HG03342 (cell line): ENCODE results near the gene RFPL2.

Experiments
- ATAC-seq: cut with Tn5 transposase; IDR thresholded peaks from one replicate; pipeline ENCODE4 v1.9.1; 2021; ENCODE audit warnings: mild to moderate bottlenecking, moderate library complexity; ENCODE audit not compliant: unreplicated experiment

Gene RFPL2

DNA sequence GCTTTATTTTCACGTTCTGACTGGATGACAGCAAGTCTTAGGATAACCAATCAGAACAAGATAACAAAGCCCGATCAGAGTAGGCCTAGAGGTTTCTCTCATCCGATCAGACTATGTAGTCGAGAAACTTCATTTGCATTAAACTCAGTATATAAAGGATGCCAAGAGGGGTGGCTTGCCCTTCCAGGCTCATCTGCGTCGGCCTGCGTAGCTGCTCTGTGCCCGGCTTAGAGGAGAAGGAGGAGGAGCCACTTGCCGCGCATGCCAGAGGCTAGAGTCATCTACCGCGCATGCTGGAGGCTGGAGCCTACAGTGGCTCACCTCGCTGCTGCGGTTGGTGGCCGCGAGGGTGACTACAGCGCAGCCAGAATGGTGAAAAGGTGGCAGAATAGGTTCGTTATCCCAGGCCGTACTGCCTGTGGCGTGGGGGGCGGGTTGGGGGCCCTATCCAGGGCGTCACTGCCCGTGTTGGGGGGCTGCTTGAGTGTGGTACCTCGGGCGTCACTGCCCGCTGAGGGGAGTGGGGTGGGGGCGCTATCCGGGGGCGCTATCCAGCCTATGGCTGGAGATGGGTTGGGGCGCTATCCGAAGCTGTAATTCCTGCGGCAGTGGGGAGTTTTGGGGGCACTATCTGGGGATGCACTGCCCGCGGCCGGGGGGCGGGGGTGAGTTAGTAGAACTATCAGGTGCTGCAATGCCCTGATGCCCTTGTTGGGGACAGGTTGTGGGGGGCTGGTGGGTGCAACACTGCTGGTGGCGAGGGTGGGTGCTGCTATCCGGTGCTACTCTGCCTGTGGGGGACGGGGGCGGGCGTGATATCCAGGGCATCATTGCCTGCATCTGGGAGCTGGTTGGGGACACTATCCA, at the start of gene RFPL2:
RFPL2 (minus strand) TSS at position 218 of the 867 bp plus-strand sequence. CDS start 2,622 bp downstream, outside the sequence.
- no peak for ATAC-seq

- no peak for ATAC-seq
These were observed 44.4 kb upstream of the RFPL2 start for GRCh38 chr22:32249231-32249630.

DNA sequence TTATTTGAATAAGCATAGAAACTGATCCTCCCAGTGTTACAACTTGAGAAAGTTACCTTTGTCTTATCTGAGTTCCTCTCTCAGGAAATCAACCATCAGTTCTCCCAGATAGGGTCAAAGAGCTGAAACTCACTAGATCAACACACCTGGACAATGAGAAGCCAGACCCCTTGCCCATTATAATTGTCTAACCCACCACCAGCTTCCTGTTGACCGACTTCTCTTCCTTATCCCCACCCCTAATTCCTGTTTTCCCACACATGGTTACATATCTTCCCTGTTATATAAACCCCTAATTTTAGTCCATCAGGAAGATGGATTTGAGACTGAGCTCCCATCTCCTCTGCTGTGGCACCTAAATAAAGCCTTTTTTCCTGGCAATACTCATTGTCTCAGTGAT, 43.4 kb upstream of the RFPL2 start:
- ATAC-seq = no peak

DNA sequence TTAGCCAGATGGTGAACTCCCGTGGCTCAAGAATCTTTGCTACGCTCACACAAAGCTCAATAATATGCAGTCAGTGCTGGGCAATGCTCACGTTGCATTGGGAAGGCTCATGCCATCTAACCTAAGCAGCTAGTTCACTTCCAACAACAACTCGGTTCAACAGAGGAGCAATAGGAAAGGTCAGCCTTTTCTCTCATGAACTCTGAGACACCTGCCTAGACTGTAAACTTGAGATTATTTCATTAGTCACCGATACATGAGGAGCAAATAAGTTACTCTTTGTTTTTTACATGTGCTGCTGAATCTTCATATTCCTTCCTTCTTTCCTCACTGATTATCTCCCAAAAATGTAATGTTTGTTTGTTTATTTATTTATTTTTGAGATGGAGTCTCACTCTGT, 41.3 kb upstream of the RFPL2 start:
- ATAC-seq = no peak

DNA sequence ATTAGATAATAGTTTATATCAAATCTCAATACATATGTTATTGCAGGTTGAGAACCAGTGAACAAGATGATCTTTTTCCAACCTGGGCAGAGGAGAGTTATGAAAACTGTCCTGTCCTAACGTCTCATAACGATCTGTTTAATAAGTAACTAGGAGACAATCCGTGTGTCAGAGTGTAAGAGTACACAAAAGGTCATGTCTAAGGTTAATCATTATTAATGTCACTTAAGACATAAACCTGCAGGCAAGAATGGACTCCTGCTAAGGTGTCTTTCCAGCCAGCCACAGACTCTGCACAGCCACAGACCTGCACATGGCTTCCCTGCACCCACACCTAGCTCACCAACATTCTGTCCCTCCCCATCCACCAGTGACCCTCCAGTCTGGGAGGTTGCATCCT, 40.2 kb upstream of the RFPL2 start:
- ATAC-seq = no peak

DNA sequence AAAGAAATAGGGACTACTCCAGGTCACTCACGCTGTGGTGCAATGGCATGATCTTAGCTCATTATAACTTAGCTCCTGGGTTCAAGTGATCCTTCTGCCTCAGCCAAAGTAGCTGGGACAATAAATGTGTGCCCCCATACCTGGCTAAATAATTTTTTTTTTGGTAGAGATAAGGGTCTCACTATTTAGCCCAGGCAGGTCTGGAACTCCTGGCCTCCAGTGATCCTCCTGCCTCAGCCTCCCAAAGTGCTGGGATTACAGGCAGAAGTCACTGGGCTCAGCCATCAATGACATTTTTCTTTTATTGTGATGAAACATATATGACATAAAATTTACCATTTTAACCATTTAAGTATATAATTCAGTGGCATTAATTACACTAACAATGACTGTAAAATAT, 39.7 kb upstream of the RFPL2 start:
- ATAC-seq = no peak

- ATAC-seq = no peak
These were observed 35.6 kb upstream of the RFPL2 start for GRCh38 chr22:32240461-32240860.

DNA sequence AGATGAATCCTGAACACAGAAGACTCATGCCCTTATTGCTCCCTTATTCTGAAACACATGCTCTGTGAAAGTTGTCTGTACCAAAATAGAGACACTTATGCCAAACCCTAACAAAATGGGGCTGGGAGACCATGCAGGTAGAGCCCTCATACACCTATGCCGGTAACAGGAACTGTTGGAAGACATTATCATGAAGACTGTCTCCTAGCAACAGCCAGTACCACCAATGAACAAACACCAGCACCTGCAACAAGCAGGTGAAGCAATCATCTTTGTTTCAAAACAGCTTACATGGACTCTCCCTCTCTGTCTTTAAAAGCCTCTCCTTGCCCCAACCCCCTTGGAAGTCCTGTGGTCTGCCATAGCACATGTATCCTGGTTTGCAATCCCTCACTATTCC, 33.0 kb upstream of the RFPL2 start:
- ATAC-seq = no peak

DNA sequence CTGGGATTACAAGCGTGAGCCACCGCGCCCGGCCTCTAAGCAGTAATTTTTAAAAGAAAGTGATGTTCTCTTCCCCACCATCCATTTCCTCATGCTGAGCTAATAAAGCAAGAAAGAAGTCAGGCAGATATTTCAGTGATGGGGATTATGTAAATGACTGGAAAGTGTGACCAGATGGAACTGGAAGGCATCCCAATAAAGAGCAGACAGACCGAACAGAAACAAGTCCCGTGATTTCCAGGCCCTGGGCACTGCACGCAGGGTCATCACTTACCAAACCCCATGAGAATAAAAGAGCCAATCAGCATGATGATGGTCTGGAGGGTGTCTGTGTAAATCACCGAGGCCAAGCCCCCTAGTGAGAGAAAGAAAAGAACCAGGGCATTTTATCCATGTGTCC, 32.1 kb upstream of the RFPL2 start:
- ATAC-seq = no peak

DNA sequence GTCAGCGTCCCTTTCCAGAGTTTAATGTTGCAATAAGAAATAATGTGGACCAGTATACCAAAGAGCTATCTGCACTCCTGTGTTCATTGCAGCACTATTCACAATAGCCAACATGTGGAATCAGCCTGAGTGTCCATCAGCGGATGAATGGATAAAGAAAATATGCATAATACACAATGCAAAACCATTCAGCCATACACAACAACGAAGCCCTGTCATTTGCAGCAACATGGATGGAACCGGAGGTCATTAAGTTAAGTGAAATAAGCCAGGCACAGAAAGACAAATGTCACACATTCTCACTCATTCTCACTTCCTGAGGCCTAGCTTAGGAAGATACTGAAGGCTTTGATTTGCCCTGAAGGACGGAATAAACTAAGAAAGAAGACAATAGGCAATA, 28.2 kb upstream of the RFPL2 start:
- ATAC-seq = no peak

DNA sequence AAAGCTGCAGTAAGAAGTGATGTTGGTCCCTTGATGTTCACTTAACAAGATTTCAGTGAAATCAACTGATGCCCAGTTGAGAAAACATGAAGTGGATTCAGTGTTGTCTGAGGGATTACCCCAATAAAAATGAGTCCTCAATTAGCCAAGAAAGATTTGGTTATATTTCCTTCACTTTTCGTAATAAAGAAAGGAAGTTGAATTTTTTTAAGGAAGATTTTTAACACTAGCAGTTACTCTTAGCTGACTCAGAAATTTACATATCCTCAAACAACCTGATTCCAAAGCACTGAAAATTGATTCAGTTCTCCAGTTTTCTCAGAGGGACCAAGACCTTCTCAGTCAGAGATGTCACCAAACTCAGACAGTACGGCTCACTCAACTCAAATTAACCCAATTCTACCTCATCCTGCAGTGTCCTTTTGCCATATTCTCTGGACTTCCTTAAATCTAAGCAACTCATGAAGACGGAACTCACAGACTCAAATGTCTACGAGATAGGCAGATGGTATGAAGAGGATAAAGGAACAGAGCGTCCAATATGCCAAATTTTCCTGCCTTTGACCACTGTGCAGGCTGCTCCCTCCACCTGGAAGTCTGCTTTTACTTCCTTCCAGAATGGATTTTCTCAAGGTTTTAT, 27.4 kb upstream of the RFPL2 start:
- ATAC-seq = no peak

DNA sequence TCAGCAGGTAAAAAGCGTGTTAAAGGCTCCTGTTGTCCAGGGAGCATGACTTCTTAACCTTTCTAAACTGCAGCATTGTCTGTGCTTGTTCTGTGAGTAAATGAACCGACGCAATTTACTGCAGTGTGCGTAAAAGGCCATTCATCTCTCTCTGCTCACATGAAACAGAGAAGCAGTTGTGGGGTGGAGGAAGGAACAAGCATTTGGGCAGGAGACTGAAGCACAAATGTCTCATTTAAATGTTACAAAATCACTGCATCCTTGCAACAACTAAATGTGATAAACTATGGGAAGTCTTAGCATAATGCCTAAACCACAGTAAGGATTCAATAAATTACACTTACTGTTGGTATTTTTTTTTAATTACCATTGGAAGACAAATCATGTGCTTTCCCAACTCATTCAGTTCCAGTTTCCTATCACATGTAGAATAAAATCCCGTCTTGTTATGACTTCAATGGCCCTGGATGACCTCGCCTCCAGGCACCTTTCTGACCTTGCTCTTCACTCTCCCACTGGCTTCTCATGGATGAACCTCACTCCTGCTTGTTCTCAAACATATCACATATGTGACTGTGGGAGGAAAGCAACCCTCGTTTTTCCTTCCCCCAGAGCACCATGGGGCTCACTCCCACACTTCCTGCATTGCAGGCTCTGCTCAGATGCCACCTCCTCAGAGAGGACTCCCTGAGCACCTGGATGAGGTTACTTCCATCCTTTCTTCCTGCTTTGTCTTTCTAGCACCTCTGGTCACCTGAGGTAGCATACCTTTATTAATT, 21.6 kb upstream of the RFPL2 start:
- no peak for ATAC-seq

DNA sequence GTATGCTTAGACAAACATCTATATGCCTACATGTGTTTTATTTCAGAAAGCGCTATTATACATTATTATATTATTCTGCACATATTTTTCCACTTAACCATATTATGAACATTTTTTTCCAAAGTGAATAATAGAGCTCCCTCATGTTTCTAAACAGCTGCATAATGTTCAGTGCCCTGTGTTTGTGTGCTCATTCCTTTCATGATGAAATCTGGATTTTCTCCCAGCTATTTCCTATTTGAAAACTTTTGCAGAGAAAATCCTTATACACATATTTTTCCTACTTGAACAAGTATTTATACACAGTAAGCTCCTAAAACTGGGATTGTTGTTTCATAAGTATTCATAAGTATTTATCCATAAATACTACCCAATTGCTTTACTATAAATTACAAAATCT, 18.1 kb upstream of the RFPL2 start:
- no peak for ATAC-seq

DNA sequence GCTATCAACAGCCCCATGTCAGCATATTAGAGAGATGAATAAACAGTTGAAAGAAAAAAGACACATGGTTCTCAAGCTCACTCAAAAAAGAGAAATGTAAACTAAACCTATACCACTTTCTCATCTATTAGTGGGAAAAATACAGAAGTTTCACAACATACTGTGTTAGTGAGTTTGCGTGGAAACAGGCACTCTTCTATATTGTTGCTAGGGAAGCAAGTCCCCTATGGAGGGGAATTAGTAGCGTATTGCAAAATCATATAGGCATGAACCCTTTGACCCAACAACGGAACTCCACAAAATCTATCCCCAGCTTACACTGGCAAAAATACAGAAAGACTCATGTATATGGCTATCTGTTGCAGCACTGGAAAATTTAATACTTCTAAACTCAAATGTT, 14.2 kb upstream of the RFPL2 start:
- ATAC-seq = no peak

DNA sequence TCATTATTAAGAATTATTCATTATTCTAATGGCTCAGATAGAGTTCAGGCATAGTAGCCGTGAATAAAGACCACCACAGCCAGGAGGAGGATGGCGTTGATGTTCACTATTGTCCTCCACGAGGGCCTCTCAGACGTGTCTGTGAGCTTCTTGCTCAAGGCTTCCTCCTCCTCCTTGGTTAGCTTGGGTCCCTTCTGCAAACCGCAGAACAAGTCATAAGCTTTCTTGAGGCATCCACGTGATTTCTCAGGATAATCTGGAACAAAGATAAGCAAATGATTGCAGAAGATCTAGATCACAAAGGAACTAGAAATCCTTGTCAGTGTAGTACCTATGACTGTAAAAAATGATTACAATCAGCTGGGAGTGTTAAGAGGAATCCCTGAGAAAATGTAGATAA, 13.6 kb upstream of the RFPL2 start:
- ATAC-seq = no peak

DNA sequence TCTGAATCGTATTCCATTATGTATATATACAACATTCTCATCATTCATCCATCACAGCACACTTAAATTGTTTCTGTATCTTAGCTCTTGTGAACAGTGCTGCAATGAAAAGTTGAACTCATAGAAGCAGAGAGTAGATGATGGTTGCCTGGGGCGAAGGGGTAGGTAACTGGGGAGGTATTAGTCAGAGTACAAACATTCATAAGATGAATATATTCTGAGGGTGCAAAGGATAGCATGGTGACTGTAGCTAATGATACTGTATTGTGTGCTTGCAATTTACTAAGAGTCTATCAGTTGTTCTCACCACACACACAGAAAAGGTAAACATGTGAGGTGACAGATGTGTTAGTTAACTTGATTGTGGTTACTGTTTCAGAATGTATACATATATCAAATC, 12.6 kb upstream of the RFPL2 start:
- no peak for ATAC-seq

GRCh38 chr22:32216911-32217310, 12.0 kb upstream of the RFPL2 start:
- ATAC-seq = no peak

DNA sequence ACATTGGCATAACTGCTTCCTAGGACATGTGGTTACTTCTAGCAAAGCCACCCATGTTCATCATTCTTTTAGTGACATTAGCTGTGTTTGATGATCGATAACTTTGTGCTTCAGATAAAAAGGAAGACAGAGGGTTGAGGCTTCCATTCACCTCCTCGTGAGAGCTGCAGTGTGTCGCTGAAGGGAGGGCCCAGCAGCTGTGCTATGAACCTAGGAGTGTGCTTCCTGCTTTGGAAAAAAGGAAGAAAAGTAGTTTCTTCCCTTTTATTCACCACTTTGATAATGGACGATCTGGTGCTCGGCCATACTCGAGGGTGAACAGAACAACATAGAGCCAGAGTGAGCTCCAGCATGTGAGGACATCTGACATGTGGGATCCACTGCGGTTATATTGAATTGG, 6.1 kb upstream of the RFPL2 start:
- ATAC-seq = no peak

GRCh38 chr22:32208681-32209080, 3.8 kb upstream of the RFPL2 start:
- ATAC-seq = no peak

GRCh38 chr22:32207971-32208480, 3.2 kb upstream of the RFPL2 start:
- ATAC-seq = no peak
